IMR-90 (cell line): Measurements from ENCODE around the gene TMEM218. TPM values are rescaled to one million over a fixed set of nuclear protein-coding genes. Genes with fewer than 3 reads are reported as not detected.

Source experiments
- ATAC-seq: fragments of 200-7000 bp; cut with Tn5 transposase; 2 replicates; pipeline ENCODE4 v1.9.1; 2020; ENCODE audit warnings: low read depth, mild to moderate bottlenecking, moderate library complexity
- BruUV-seq: library from RNA; stranded (reverse); fragments of 400-500 nt; replicated peaks from 2 replicates; lab custom pipeline; 2021; lab: Mats Ljungman, UMichigan
- CTCF ChIA-PET: fragments of 300-600 bp; formaldehyde crosslinking; extraction: SDS; loops from one replicate; lab custom pipeline; 2021; ENCODE audit warnings: antibody characterized with exemption; lab: Yijun Ruan, JAX
- POLR2A ChIA-PET: fragments of 300-600 bp; sonication (Branson Sonifier 250); formaldehyde crosslinking; loops from one replicate; lab custom pipeline; 2022; ENCODE audit warnings: antibody characterized with exemption; ENCODE audit not compliant: unreplicated experiment; lab: Charles Lee
- DNase-seq: peaks from one replicate; pipeline ENCODE4 v3.0.0; 2013
- H2AFZ ChIP-seq: replicated peaks from 2 replicates; pipeline ENCODE3; 2013; ENCODE audit warnings: low read length, mild to moderate bottlenecking; ENCODE audit not compliant: poor library complexity
- H2AK5ac ChIP-seq: 2 replicates; pipeline ENCODE4 v1.6.1; 2013; ENCODE audit warnings: low read depth, low read length, inconsistent platforms
- H2AK9ac ChIP-seq: replicated peaks from 2 replicates; pipeline ENCODE3; 2013; ENCODE audit warnings: mild to moderate bottlenecking, low read depth, low read length, moderate library complexity; ENCODE audit not compliant: poor library complexity
- H2BK120ac ChIP-seq: 2 replicates; pipeline ENCODE4 v1.6.1; 2013; ENCODE audit warnings: low read depth, low read length, inconsistent platforms
- H2BK15ac ChIP-seq: 3 replicates; pipeline ENCODE4 v1.6.1; 2013; ENCODE audit warnings: low read depth, low read length, inconsistent platforms
- H2BK20ac ChIP-seq: 2 replicates; pipeline ENCODE4 v1.6.1; 2013; ENCODE audit warnings: low read depth, mild to moderate bottlenecking, inconsistent platforms, low read length, moderate library complexity
- H2BK5ac ChIP-seq: 2 replicates; pipeline ENCODE4 v1.6.1; 2013; ENCODE audit warnings: mild to moderate bottlenecking, low read depth, low read length, inconsistent platforms; ENCODE audit not compliant: poor library complexity, severe bottlenecking
- H3K14ac ChIP-seq: replicated peaks from 2 replicates; pipeline ENCODE4 v1.6.1; 2013; ENCODE audit warnings: low read depth, low read length, inconsistent platforms
- H3K18ac ChIP-seq: 2 replicates; pipeline ENCODE4 v1.6.1; 2013; ENCODE audit warnings: low read depth, low read length, control low read depth
- H3K23ac ChIP-seq: 2 replicates; pipeline ENCODE4 v1.6.1; 2013; ENCODE audit warnings: low read depth, low read length, inconsistent platforms
- H3K27ac ChIP-seq: 2 replicates; pipeline ENCODE4 v1.5.1; 2013; ENCODE audit warnings: mild to moderate bottlenecking, control low read depth, low read length; ENCODE audit not compliant: insufficient read depth
- H3K27me3 ChIP-seq: 2 replicates; pipeline ENCODE4 v1.6.1; 2013; ENCODE audit warnings: low read length; ENCODE audit not compliant: control insufficient read depth, insufficient read depth
- H3K36me3 ChIP-seq: 2 replicates; pipeline ENCODE4 v1.6.1; 2013; ENCODE audit warnings: low read length, mixed read lengths; ENCODE audit not compliant: control insufficient read depth, insufficient read depth
- H3K4ac ChIP-seq: 2 replicates; pipeline ENCODE4 v1.6.1; 2013; ENCODE audit warnings: low read depth, low read length, inconsistent platforms
- H3K4me1 ChIP-seq: 2 replicates; pipeline ENCODE4 v1.6.1; 2013; ENCODE audit warnings: low read length, mixed read lengths; ENCODE audit not compliant: control insufficient read depth, insufficient read depth
- H3K4me2 ChIP-seq: 2 replicates; pipeline ENCODE4 v1.6.1; 2013; ENCODE audit warnings: low read depth, mild to moderate bottlenecking, control low read depth, low read length, moderate library complexity
- H3K4me3 ChIP-seq: 2 replicates; pipeline ENCODE4 v1.5.1; 2013; ENCODE audit warnings: low read depth, mild to moderate bottlenecking, control low read depth, low read length, moderate library complexity; ENCODE audit not compliant: insufficient read depth
- H3K56ac ChIP-seq: 2 replicates; pipeline ENCODE4 v1.6.1; 2013; ENCODE audit warnings: low read length, inconsistent platforms; ENCODE audit not compliant: insufficient read depth; ENCODE audit errors: extremely low read depth
- H3K79me1 ChIP-seq, 2 experiments: 2 replicates each; pipeline ENCODE4 v1.6.1; 2013; ENCODE audit warnings: low read length in 2 of 2, inconsistent platforms in 1 of 2, low read depth in 1 of 2
- H3K9ac ChIP-seq: 2 replicates; pipeline ENCODE4 v1.6.1; 2013; ENCODE audit warnings: low read depth, low read length, control low read depth
- H3K9me1 ChIP-seq: 2 replicates; pipeline ENCODE4 v1.6.1; 2013; ENCODE audit warnings: low read length, inconsistent platforms; ENCODE audit not compliant: insufficient read depth
- H3K9me3 ChIP-seq: 2 replicates; pipeline ENCODE4 v1.6.1; 2013; ENCODE audit warnings: low read length; ENCODE audit not compliant: control insufficient read depth, insufficient read depth
- H4K20me1 ChIP-seq: 2 replicates; pipeline ENCODE4 v1.6.1; 2013; ENCODE audit warnings: low read length, inconsistent platforms; ENCODE audit not compliant: insufficient read depth
- H4K5ac ChIP-seq: 2 replicates; pipeline ENCODE4 v1.6.1; 2013; ENCODE audit warnings: mild to moderate bottlenecking, low read depth, low read length, control low read depth
- H4K8ac ChIP-seq, 2 experiments: 2 replicates each; pipeline ENCODE4 v1.6.1; 2013; ENCODE audit warnings: low read depth in 2 of 2, low read length in 2 of 2, control low read depth in 1 of 2, inconsistent platforms in 1 of 2
- H4K91ac ChIP-seq: 2 replicates; pipeline ENCODE4 v1.6.1; 2013; ENCODE audit warnings: low read depth, low read length, inconsistent platforms; ENCODE audit not compliant: insufficient read depth
- BHLHE40 ChIP-seq: fragments of 150-350 bp; IDR thresholded peaks from 2 replicates; pipeline ENCODE4 v1.6.1; 2016; ENCODE audit warnings: mild to moderate bottlenecking, low read depth, low read length
- CHD1 ChIP-seq: IDR thresholded peaks from 2 replicates; pipeline ENCODE4 v1.6.1; 2012; ENCODE audit warnings: low read depth, low read length, improper control_type of control experiment
- CTCF ChIP-seq: conservative IDR thresholded peaks from 2 replicates; pipeline ENCODE4 v1.5.1; 2012; ENCODE audit warnings: mild to moderate bottlenecking, low read depth, low read length, improper control_type of control experiment
- FOS ChIP-seq: fragments of 150-350 bp; IDR thresholded peaks from 2 replicates; pipeline ENCODE4 v1.6.1; 2016; ENCODE audit warnings: low read depth, low read length
- MAFK ChIP-seq: IDR thresholded peaks from 2 replicates; pipeline ENCODE4 v1.6.1; 2012; ENCODE audit warnings: low read depth, low read length, improper control_type of control experiment
- MAZ ChIP-seq: IDR thresholded peaks from 2 replicates; pipeline ENCODE4 v1.6.1; 2012; ENCODE audit warnings: low read depth, mild to moderate bottlenecking, low read length, improper control_type of control experiment, moderate library complexity, borderline replicate concordance
- NFE2L2 ChIP-seq: fragments of 150-350 bp; IDR thresholded peaks from 2 replicates; pipeline ENCODE4 v1.6.1; 2016; ENCODE audit warnings: low read depth, mild to moderate bottlenecking, low read length
- POLR2A ChIP-seq: IDR thresholded peaks from 2 replicates; pipeline ENCODE4 v1.6.1; 2012; ENCODE audit warnings: mild to moderate bottlenecking, low read depth, low read length
- RCOR1 ChIP-seq: IDR thresholded peaks from 2 replicates; pipeline ENCODE4 v1.6.1; 2012; ENCODE audit warnings: mild to moderate bottlenecking, low read length, improper control_type of control experiment; ENCODE audit not compliant: insufficient replicate concordance
- WGBS, 2 experiments: methylation state at CpG; one replicate each; pipeline versions ENCODE4 v1.1.5 to v1.1.7; 2013; ENCODE audit warnings: missing lambda C conversion rate in 2 of 2; ENCODE audit not compliant: insufficient read length in 1 of 2; ENCODE audit errors: extremely low coverage in 2 of 2; 5-methylcytosine and 5-hydroxymethylcytosine counted together
- dilution Hi-C: fragments of 300-500 bp; cut with HindIII; formaldehyde crosslinking; loops from one replicate; pipeline ENCODE4 v1.14.3; 2018; ENCODE audit warnings: low sequenced_read_pairs; ENCODE audit not compliant: unreplicated experiment
- in situ Hi-C: fragments of 300-500 bp; cut with MboI; formaldehyde crosslinking; loops from 3 replicates; pipeline ENCODE4 v1.14.3; 2019; ENCODE audit warnings: low sequenced_read_pairs, inconsistent platforms, mixed read lengths
- intact Hi-C: fragments of 100-400 bp; cut with micrococcal nuclease; formaldehyde crosslinking; loops from 2 replicates; pipeline ENCODE4 v1.10.0; 2022
- polyA plus RNA-seq, 3 experiments: library from polyadenylated mRNA; depleted of rRNA; stranded (reverse); fragments of >200 nt; gene quantifications; 2 replicates each; pipeline ENCODE4 v1.2.3, GENCODE V29; 2012; ENCODE audit warnings: low replicate concordance in 1 of 3
- total RNA-seq: library from RNA; depleted of rRNA; stranded (reverse); fragments of >200 nt; gene quantifications from 2 replicates; pipeline ENCODE4 v1.2.3, GENCODE V29; 2012

The TMEM218 gene
- total and polyA plus RNA-seq, 2 of the 4 experiments (the other 2 are of a cell fraction): 19.4 to 23.0 TPM

DNA sequence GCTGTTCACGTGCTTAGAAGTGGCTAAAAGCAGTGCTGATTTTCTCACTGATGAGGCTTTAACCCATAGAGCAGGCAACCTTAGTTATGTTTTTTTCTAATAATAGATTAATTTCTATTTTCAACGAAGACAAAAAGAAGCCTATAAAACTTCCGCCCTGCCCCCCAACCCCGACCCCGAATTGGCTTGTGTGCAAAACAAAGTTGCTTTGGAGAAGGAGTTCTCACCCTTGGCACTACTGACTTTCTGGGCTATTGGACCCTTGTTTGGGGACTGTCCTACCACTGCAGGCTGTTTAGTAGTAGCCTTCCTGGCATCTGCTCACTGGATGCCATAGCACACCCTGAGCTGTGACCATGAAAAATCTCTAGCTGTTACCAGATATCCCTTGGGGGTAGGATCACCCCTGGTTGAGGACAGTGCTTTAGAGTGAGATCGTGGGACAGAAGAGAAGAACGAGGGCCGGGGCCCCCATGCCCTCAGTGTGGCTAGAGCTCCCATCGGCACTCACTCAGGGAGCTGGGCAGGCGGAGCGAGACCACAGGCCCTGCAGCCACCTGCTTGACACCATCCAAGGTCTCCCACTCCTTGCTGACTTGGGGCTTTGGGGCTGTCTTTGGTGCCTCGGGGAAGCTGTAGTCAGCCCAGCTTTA is 31.4 kb downstream of the TMEM218 start:
- intact Hi-C loops: no loop called here

More for the DNA sequence above, 31.4 kb downstream of the TMEM218 start:
- 100% methylated on average over 3 of the region's 12 CpGs; no CpG with 5 or more reads in 1 of the 2 experiments for WGBS, 2 experiments
- Histone ChIP-seq H2AK9ac (no peak overlapping the region), H3K14ac (no peak overlapping the region), H3K9me3 (no peaks in the 10 kb centered on the region), H3K27ac (no peak overlapping the region), H4K5ac (no peak overlapping the region), H3K18ac (no peak overlapping the region), H3K4me1 (peaks cover 11% of the 10 kb centered on the region), H3K56ac (no peak overlapping the region), H3K79me1 (no peaks in the 10 kb centered on the region), H3K23ac (no peak overlapping the region), H2BK15ac (no peak overlapping the region), H4K91ac (no peak overlapping the region), H2AK5ac (no peak overlapping the region), H3K4me2 (no peak overlapping the region), H3K4me3 (no peak overlapping the region), H2BK5ac (no peak overlapping the region), H3K9ac (no peak overlapping the region), H3K27me3 (no peaks in the 10 kb centered on the region), H2BK120ac (no peak overlapping the region), H2AFZ (no peak overlapping the region), H4K8ac (no peak overlapping the region), H4K20me1 (no peaks in the 10 kb centered on the region), H3K9me1 (peaks cover 19% of the 10 kb centered on the region), H2BK20ac (no peak overlapping the region), H3K36me3 (no peaks in the 10 kb centered on the region), H3K4ac (no peak overlapping the region)
- ATAC-seq (no peak), DNase-seq (no peak)
- POLR2A ChIA-PET: no interaction called here
- CTCF ChIA-PET: no interaction called here
- TF ChIP-seq POLR2A (no peak), BHLHE40 (no peak), MAZ (no peak), CHD1 (no peak), CTCF (no peak), FOS (no peak), RCOR1 (no peak), MAFK (no peak), NFE2L2 (no peak)
- BruUV-seq: no TSS peak
- dilution Hi-C loops (no loop called here), in situ Hi-C loops (no loop called here)
